GM18867 (cell line): Measurements from ENCODE around the gene MSMB.
"Not testable (repeated sequence)": the region's sequence is repeated elsewhere in the genome, so short reads cannot be mapped to it uniquely, and the experiment has no call there.

Source experiments
- ATAC-seq: cut with Tn5 transposase; IDR thresholded peaks from one replicate; pipeline ENCODE4 v1.9.1; 2021; ENCODE audit warnings: mild to moderate bottlenecking, moderate library complexity; ENCODE audit not compliant: unreplicated experiment

MSMB gene

DNA sequence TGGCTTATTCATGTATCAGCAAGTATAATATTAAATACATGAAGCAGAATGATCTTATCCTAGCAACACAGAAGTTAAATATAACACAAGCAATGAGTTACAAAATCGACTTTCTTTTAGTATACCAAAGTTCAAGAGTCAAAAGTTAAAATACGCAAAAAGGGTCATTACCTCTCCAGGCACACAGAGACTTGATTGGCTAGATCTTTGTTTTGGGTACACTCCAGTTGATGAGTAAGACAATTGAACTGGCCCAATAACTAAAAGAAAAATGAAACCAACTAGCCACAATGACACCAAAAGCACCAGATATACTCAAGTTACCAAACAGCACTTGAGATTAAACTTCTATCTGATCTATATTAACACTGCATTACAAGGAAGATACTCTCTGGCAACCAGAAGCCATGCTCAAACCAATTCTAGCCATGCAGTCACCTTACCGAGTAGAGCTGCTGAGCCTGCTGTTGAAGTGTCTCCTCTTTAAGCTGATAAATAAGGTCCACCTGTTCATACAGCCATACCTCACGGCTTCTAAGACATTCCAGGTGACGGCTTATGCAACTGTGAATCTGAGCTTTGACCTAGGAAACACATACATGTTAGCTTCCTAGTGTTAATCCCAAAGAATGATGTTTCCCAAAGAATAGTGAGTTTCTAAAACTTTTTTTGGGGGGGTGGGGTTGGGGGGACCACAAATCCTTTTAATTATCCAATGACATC, 31.2 kb downstream of the MSMB start:
- ATAC-seq = no peak

DNA sequence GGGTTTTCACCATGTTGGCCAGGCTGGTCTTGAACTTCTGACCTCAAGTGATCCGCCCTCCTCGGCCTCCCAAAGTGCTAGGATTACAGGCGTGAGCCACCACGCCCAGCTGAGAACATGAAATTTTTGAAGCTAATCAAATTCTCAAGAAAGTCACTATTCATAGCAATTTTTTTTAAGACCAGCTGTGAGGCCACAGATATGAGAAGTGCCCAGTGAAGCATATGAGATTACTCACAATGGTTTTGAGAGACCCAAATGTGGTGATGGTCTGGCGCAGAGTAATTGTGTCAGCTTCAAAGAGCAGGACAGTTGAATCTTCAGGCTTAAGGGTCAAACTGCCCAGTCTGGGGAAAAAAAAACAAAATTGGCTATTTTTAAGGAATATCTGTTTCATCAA, 31.9 kb downstream of the MSMB start:
- no peak for ATAC-seq

DNA sequence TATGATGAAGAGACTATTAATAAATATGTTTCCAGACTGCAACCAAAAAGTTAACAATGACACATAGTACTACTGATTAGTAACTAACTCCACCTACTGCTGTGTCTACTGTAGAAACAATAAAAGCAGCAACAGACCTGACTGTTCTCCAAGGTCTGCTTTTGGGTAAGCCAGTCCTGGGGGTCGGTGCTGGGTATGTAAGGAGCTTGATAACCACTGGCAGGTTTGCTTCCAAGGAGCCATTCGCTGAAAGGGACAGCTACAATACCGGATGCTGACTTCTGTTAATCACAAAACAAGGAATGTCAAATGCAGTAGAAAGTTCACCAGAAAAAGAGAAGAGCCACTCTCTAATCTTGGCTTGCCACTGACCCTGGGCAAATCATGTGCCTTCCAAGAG, 33.3 kb downstream of the MSMB start:
- no peak for ATAC-seq

DNA sequence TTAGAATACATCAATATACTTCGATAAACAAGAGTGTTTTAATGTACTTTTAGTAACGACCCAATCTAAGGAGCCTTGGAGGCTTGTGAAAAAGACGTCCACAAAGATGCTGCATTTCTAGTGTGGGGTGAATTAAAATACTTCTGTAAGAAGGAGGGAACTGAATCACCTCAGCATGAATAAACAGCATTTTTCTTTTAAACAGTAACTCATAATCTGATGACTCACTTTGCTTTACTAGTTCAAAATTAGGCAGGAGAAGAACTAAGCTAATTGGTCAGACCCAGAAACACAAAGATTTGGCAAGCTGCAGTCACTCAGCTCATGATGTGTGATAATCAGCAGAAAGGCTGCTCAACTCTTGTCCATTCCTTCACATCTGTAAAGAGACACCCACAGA, 39.9 kb downstream of the MSMB start:
- no peak for ATAC-seq

DNA sequence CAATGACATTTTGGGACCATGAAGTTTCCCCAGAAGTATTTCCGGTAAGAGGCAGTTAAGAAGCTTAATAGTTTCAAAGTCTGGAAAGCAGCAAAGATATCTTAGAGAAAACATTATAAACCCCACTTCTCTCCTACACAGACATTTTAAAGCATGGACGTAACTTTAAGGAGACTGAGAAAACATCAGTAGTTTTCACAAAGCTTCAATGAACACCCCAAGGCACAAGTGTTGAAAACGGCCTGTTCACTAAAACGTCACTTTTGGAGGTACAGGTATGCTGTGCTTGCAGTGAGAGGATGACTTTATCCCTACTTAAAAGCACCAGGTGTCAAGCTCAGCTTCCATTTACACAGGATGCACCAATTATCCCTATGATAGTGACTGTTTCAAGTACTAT, 40.7 kb downstream of the MSMB start:
- ATAC-seq = no peak

DNA sequence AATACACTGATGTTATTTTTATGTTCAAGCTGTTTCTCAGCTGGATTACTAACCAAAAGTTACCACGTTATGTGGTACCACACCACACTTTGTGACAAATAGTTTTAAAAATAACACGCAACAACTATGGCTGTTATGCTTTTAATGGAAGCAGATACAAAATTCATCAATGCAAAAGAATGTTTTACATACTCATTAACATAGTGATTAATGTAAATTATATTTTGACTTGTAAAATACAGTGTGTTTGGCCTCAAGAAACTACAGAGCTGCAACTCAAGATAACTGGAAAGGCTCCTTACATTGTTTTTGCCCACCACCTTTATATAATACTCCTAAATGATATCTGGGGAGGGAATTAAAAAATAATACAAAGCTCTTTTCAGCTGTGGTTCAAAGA, 41.1 kb downstream of the MSMB start:
- no peak for ATAC-seq

DNA sequence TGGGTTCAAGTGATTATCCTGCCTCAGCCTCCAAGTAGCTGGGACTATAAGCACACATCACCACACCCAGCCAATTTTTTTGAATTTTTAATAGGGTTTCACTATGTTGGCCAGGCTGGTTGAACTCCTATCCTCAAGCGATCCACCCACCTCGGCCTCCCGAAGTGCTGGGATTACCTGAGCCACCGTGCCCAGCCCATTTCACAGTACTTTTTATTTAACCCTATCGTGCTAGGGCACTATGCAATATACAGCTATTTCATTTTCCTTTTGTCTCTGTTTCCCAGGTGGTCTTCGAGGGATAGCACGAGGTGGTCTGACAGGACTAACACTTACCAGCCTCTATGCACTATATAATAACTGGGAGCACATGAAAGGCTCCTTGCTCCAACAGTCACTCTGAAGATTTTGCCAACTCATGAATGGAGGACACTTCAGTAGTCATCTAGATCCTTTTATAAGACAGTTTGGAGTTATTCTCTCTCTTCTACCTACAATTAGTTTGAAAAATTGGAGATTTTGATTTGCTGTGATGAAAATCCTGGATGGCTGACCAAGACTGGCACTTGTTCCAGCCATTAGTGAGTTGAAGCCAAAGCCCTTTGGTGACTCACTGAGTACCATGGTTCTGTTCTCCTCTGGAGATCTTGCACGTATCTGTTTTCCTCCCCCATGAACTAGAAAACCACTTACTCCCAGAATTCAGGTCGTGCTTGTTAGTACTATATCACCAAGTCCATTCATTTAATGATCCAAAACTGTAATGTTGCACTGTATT, 43.0 kb downstream of the MSMB start:
- ATAC-seq = no peak

DNA sequence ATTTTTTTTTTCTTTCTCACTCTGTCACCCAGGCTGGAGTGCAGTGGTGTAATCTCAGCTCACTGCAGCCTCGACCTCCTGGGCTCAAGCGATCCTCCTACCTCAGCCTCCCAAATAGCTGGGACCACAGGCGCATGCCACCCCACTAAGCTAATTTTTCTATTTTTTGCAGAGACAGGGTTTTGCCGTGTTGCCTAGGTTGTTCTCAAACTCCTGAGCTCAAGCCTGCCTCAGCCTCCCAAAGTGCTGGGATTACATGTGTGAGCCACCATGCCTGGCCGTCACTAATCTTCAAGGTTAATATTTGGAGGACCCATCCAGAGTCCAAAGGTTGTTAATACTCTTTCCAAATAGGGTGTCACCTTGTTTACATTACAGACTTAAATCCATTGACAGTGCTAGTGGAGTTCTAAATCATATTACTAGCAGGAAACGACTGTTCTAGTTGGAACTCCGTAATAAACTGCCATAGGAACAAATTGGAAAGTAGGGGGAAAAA, 43.8 kb downstream of the MSMB start:
- not testable (repeated sequence) for ATAC-seq

DNA sequence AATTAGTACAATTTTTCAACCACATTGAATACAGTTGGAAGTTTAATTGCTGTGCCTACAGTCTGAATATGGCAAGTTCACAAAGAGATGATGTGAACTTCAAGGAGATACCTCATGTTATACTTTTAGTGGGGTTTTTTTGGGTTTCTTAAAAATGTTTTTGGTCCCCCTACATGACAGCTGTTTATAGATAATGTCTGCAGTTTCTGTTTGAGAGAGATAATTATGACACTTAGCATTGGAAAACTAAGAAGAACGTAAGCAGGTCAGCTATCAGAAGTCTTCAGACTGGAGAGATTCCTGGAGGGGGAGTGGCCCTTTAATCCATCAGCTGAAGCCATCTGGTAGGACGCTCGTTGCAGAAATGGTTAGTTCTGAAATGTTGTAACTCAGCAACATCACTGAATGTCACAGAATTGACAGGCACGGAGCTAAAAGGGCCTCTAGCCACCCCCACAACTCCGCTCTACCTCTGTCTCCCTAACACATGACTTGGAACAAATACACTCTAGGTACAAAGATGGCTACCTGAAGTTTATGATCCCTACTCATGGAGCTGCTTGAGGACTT, 44.8 kb downstream of the MSMB start:
- no peak for ATAC-seq

DNA sequence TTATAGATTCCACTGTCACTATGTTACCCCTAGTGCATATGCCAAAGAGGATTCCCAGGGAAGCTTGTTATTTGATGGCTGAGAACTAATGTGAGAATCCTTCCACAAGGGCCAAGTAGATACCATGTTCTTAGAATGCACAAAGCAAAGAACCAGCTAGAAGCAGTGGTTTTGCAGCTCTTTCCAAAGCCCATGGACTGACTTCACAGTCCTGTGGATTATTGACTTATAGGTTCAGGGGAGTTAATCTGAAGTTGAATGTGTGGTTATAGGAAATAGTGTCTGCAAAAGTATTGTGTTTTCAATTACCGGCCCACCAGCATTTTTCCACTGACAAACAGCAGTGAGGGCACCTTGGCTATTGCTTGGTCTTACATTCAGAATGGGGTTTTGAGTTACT, 45.5 kb downstream of the MSMB start:
- ATAC-seq = no peak

DNA sequence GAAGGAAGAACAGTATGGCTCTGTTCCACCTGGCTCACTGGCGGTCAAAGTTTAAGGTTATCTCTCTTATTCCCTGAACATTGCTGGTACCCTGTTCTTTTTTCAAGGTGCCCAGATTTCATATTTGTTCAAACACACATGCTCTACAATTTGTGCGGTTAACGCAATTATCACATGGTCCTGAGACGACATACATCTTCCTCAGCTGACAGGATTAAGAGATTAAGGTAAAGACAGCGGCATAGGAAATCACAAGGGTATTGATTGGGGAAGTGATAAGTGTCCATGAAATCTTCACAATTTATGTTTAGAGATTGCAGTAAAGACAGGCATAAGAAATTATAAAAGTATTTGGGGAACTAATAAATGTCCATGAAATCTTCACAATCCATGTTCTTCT, 46.1 kb downstream of the MSMB start:
- not testable (repeated sequence) for ATAC-seq

DNA sequence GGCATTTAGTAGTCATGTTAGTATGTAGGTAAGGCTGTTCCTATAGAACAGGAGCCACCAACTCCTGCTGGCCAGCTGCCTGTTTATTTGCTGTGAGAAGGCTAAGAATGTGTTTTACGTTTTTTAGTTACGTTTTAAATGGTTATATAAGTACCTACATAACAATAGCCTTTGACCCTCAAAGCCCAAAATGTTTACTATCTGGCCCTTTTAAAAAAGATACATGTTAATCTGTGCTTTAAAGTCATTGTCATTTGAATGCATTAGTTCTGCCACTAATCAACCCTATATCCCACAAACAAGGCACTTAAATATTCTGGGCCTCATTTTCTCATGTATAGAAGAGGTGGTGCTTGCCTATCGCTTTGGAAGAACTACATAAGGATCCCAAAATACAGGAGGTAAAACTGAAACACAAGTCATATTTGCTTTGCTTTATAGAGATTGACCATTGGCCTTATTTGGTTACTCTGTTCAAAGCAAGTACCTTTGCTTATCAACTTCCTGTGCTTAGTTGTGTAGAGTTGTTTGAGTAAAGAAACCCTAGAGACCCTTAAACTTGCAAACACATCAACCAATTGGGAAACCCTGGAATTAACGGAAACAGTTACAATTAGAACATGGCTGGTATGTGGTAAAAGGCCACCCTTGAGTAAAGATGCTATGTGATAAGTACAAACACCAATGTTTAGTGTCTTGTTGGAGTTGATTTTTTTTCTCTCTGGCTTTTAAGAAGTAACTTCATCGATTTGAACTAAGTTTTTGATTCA, 47.9 kb downstream of the MSMB start:
- ATAC-seq = no peak

DNA sequence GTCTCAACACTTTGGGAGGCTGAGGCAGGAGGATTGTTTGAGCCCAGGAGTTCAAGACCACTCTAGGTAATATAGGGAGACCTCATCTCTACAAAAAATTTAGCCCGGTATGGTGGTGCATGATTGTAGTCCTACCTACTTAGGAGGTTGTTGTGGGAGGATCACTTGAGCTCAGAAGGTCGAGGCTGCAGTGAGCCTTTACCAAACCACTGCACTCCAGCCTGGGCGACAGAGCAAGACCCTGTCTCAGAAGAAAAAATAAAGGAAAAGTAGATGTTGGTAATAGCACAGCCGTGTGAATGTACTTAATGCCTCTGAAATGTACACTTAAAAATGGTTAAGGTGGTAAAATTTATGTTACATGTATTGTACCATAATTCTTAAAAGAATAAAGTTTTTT, 48.5 kb downstream of the MSMB start:
- ATAC-seq = no peak

DNA sequence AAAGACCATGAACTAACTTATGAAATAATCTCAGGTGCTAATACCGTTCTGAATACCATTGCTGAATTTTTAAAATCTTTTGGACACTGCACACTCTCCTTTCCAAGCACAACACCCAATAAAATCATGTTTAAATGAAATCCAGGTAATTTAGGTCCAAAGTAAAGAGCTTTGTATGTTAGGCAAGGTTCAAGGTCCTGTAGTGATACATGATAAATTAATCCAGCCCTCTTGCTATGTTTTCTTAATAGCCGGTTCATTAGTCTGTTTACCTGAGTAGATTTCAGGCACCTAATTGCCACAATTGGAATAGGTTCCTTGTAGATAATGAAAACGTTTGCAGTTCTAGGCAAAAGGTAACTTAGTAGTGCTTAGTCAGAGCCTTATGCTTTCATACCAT, 60.5 kb downstream of the MSMB start:
- not testable (repeated sequence) for ATAC-seq

DNA sequence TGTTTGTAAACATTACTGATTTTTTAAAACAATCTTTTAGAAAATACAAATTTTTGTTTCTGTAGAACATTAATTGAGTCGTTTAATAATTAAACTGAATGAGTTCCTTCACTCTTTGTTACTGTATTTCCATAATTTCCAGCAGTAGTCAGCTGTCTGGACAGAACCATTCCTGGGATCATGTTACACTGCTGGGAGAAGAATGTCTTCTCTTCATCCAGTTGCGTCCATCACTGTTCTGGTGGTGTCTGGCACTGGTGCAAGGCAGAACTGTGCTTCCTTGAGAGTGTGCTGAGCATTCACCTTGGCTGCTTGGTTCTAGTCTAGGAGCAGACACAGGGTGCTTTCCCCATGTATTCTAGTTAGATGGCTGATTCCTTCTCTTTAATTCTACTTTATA, 61.6 kb downstream of the MSMB start:
- ATAC-seq = not testable (repeated sequence)

DNA sequence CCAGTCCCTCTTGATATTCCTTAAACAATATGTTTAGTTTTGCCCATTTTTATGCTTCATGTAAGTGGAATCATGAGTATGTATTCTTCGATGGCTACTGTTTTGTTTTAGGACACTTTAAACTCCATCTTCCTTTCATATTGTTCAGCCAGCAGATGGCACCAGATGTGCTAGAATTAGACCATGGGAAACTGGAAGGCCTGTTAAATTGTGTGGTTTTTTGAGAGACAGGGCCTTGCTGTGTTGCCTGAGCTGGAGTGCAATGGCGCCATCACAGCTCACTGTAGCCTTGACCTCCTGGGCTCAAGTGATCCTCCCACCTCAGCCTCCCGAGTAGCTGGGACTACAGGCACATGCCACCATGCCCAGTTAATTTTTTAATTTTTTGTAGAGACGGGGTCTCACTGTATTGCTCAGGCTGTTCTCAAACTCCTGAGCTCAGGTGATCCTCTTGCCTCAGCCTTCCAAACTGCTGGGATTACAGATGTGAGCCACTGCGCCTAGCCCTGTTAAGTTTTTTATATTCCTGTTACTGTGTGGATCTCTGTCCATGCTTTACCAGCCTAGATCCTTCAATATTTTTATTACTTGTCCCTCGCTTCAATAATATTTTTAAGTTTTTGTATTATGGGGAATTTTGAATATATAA, 62.4 kb downstream of the MSMB start:
- not testable (repeated sequence) for ATAC-seq
